HG03460 (cell line): ENCODE data around the gene PPP4R1.
"Not testable (repeated sequence)": the region's sequence is repeated elsewhere in the genome, so short reads cannot be mapped to it uniquely, and the experiment has no call there.

Experiments used
- ATAC-seq: cut with Tn5 transposase; IDR thresholded peaks from one replicate; pipeline ENCODE4 v1.9.1; 2021; ENCODE audit not compliant: unreplicated experiment

The PPP4R1 gene, protein sequence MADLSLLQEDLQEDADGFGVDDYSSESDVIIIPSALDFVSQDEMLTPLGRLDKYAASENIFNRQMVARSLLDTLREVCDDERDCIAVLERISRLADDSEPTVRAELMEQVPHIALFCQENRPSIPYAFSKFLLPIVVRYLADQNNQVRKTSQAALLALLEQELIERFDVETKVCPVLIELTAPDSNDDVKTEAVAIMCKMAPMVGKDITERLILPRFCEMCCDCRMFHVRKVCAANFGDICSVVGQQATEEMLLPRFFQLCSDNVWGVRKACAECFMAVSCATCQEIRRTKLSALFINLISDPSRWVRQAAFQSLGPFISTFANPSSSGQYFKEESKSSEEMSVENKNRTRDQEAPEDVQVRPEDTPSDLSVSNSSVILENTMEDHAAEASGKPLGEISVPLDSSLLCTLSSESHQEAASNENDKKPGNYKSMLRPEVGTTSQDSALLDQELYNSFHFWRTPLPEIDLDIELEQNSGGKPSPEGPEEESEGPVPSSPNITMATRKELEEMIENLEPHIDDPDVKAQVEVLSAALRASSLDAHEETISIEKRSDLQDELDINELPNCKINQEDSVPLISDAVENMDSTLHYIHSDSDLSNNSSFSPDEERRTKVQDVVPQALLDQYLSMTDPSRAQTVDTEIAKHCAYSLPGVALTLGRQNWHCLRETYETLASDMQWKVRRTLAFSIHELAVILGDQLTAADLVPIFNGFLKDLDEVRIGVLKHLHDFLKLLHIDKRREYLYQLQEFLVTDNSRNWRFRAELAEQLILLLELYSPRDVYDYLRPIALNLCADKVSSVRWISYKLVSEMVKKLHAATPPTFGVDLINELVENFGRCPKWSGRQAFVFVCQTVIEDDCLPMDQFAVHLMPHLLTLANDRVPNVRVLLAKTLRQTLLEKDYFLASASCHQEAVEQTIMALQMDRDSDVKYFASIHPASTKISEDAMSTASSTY

DNA sequence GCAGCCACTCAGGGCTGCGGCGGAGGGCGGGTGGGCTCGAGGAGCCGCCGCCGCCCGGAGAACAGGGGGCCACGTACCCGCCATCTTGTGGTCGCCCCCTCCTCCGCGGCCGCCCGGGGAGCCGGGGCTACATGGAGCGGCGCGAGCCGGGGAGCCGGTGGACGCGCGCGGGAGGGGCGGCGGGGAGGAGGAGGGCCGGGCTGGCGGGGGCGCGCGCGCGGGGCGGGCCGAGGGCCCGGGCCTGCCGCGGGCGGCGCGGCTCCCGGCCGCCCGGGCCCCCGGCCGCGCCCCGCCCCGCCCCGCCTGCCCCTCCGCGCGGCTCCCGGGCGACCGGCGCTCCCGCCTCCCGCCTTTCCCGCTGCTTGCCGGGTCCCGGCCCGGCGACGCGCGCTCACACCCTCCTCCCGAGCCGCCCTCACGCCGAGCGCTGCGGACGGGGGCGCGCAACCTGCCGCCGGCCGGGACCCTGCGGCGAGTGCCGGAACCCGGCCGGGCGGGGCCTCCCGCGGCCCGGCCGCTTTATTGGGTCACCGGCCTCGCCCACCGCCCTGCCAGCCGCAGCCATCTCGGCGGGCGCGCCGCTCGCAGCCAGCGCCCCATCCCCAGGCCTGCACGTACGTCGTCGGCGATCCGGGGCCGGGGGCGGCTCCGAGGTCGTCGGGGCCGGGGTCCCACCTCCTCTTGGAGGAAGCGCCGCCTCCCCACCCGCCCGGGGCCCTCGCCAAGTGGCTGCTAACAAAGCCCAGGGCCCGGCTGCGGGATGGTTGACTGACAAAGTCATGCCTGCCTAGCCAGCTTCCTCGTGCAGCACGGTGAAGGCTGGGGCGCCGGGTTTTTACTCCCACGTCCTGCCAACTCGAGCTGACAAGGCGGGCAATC is at the start of gene PPP4R1:
TSS of gene PPP4R1 (minus strand) at position 159 of the 879 bp plus-strand sequence. CDS start at position 84, 75 bp downstream.
- ATAC-seq = peak; percentile 37

DNA sequence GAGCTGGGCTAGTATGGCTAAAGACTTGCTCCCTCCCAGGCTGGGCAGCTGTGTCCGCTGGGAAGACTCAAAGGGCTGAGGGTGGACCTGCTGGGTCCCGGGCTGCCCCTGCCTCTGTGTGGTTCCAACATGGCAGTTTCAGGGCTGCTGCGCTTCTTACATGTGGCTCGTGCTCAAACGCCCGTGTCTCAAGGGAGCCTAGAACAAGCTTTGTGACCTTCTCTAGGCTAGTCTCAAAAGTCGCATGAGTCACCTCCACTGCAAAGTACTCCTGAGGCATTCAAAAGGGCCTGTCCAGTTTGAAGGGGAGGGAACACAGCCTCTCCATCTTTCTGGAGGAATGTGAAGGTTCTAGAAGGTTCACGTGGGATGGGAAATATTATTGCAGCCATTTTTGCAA is 49.0 kb upstream of the PPP4R1 start:
- ATAC-seq = no peak

DNA sequence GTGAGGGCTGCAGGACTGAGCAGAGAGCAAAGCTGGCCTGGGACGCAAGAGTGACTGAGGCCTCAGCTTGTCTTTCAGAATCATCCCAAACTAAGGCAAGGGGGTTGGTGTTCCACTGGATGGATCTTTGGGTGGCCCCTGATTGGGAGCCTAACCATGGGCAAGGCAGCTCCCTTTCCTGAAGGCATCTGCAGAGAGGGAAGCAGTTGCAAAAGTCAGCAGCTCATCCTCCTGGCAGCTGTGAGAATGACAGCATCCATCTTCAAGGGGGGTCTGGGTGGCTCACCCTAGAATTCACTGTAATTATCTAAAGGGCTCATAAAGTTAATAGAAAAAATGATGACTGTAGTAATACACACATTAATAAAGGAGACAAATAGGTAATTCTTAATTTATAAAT is 47.2 kb upstream of the PPP4R1 start:
- ATAC-seq = no peak

DNA sequence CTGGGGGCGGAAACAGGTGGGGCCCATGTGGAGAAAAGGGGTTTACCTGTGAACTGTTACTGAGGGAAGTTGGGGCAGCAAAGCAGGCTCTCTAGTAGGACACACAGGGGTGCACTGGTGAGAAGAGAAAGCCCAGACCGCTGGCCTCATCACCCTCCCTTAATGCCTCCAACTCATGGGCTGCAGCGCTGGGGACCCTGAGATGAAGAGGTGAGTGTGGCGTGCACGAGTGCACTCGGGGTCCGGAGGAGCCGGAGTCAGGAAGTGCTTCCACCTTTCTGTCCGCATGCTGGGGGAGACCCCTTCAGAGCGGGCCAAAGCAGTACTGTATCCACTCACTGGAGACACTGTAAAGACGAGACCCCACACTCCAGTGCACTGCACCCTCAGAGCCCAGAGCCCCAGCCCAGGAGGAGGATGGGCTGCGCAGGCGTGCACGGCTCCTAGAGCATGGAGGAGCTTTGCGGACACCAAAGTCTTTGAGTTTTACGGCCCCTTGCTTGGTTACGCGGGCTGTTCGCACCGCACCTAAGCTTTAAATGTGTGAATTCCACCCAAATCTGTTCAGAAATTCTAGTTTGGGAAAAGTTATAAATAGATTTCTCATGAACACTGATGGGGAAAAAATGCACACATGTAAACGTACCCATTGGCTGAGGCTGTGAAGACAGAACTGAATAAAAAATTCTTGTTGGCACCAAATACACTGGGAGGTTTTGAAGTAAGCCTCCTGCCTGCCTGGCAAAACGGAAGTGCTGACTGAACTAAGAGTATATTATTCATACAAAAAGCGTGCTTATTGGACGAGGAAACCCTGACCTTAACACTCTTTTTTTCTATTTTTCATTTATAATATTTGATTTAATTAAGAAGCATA is 45.4 kb upstream of the PPP4R1 start:
- ATAC-seq = no peak

DNA sequence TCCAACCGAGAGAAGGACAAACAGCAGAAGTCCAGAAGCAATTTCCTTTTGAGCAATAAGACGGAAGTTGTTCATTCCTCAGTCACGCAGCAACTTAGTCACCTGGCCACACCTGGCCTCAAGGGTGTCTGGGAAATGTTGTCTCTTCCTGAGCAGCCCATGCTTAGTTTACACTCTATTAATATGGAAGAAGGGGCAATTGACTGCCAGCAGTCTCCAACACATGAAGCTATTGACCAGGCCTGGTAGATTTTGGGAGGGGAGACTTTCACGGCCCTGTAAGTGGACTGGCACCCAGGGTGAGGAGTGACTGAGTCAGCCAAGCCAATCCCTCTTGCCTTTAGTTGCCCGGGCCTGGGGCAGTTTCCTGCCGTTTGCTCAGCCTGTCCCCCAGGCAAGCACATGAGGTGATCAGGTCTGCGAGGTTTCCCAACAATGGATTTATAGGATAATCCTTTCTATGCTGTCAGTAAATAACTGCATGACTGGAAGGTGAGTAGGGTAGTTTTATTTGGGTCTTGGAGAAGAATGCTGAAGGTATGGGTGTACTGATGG is 43.8 kb upstream of the PPP4R1 start:
- ATAC-seq = no peak

DNA sequence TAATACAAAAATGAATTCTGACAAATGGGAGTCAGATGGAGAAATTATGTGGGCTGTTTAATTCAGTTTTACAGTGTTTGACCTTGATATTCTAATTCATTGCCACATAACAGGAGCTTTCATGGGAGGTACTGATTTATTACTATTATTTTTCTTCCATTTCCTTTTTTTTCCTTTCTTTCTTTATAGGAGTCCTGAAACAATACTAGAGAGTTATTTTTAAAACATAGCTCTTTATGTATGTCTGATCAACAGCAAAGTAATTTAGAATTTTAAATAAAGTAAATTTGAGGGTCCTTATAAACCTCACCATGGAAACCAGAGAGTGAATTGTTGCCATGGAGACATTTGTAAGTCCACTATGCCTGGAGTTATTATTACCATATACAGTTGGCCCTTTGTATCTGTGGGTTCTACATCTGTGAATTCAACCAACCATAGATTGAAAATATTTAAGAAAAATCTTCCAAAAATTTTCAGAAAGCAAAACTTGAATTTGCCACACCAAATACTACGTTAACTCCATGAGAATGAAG is 40.9 kb upstream of the PPP4R1 start:
- no peak for ATAC-seq

DNA sequence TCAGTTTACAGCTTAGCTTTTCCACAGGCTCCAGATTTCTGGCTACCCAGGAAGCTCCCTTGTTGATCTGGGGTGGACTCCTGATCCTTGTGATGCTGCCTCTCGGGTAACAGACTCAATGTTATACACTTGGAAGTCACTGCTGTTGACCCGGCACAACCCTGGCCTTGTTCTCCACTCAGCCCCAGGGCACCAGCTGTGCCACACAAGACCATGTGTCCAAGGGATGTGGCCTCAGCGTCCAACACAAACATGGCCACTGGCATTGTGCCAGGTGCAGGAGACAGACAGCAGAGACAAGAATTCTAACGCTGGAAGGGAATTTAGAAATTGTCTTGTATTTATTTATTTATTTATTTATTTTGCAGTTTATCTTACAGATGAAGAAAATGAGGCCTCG is 39.0 kb upstream of the PPP4R1 start:
- no peak for ATAC-seq

DNA sequence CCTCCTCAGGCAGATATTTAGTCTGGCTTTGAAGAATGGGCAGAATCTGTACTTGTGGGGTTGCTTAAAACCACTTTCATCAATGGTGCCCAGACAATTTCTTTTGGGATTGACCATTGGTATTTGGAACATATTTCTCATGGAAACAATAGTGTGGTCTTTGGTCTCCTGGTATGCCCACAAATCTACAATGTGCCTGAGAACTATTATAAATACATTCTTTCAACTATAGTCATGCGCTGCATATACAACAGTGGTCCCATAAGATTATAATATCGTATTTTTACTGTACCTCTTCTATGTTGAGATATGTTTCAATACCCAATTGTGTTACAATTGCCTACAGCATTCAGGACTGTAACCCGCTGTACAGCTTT is 34.8 kb upstream of the PPP4R1 start:
- ATAC-seq = no peak

DNA sequence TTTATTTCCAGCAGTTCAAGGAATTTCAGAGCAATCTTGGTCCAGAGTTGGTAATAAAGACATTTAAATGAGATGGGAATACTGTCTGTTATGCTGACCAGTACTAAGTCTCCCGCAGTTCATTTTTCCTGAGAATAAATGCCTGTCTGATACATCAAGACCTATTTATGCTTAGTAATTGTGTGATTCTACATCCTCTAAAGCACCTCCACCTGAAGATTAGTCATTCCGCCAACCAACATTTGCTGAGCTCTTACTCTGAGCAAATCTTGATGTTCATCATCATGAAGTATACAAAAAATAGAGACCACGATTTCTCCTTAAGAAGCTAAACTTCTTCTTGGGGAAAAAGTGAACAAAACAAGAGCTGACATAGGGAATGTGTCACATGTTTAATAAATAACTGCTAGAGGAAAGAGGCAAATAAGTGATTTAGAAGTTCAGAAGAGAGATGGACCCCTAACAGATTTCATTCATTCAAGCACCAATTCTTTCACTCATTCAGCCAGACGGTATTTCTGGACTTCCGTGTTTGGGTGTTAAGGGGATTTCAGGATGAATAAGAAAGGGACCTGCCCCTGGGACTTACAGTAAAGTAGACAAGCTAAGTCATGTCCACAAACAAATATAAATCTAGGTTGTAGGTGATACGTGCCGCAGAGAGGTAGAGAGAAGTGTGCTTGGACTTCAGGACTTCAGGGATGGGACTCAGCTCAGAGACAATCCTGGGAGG is 34.2 kb upstream of the PPP4R1 start:
- ATAC-seq = no peak

DNA sequence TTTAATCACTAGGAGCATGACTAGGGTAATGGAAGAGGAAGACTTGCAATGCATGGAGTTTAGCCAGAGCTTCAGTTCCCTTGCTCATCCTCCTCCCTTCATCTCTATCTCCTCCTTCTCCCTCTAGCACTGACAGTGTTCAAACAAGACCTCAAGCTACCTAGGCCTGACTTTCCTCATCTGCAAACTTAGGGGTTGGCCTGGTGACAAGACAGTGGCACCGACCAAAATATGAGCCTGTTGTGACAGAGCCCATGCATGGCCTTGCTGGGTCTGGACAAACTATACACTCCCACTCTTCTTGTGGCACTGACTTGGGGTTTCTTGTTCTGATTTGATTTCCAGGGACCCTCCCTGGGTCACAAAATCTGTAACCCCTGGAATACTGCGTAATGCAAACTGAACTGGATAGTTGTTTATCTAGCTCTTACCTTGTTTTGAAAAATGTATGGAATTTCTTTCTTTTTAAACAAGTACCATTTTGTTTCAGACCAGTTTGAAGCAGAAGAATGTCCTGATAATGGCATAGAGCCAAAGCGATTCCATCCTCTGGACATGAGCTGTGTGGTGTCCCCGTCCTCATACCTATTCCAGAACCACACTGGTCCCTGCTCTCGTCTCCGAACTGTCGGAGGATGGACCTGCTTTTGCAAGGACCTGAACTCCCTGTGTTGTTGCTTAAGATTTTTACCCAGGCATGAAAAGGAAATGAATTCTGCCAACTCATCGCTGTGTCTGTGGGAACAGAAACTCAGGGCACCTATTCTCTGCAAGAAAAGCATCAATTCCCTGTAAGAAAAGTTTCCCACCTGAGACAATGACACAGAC is 33.4 kb upstream of the PPP4R1 start:
- no peak for ATAC-seq

DNA sequence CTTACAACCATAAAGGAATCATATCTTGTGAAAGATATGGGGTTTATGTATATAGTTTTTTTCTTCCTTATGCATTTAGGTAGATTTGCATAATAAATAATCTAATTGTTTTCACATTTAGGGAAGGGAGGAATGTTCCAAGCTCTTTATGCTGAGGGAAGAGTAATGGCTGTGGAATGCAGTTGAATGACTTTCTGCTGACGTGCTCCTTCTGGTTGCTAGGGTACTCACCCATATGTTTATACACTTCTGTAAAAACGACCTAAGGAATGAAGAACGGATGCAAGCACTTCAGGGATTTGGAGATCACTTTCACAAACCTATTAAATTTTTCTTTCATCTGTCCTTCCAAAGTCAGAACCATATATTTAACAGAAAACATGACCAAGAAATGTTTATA is 29.2 kb upstream of the PPP4R1 start:
- no peak for ATAC-seq

DNA sequence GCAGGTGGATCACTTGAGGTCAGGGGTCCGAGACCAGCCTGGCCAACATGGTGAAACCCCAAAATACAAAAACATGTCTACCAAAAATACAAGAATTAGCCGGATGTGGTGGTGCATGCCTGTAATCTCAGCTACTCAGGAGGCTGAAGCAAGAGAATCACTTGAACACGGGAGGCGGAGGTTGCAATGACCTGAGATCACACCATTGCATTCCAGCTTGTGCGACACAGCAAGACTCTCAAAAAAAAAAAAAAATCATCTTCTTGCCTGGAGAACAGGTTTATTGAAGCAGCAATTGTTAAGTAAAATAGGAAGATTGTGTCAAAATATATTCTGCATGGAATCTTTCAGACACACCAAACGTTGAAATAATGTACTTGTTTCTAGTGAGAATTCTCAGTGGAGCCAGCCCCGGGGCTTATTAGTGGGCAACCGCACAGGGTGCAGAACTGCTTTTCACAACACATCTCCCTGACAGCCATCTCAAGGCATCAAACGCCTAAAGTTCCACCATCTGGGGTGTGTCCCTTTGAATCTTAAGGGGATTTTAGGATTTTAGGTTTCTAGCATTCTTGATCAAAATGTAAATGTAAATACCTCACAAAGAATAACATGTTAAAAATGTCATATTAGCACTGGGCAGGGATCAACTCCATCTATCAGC is 28.6 kb upstream of the PPP4R1 start:
- ATAC-seq = no peak

DNA sequence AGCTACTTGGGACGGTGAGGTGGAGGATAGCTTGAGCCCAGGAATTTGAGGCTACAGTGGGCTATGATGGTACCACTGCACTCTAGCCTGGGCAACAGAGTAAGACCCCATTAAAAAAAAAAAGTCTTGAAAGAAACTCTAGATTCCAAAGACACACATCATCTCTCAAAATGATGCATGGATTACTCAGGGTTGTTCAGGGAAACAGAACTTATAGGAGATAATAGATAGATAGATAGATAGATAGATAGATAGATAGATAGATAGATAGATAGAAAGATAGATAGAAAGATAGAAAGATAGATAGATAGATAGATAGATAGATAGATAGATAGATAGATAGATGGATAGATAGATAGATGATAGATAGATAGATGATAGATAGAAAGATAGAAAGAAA is 26.7 kb upstream of the PPP4R1 start:
- ATAC-seq = not testable (repeated sequence)

DNA sequence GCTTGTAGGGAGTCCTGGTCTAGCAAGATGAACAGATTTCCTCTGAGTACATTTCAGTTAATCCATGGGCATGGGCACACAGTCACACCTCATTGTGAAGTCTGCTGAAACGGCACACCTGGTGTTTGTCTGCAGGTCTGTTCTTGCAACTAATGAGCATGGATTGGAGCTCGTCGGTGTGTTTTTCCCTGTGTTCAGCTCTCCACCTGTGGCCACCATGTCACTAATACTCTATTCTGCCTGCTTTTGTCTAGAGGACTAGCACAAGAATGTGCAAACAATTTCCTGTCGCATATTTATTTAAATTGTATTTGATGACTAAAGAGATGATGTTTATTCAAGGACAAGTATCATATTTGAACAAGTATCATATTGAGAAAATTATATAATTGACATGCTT is 24.5 kb upstream of the PPP4R1 start:
- ATAC-seq = no peak

DNA sequence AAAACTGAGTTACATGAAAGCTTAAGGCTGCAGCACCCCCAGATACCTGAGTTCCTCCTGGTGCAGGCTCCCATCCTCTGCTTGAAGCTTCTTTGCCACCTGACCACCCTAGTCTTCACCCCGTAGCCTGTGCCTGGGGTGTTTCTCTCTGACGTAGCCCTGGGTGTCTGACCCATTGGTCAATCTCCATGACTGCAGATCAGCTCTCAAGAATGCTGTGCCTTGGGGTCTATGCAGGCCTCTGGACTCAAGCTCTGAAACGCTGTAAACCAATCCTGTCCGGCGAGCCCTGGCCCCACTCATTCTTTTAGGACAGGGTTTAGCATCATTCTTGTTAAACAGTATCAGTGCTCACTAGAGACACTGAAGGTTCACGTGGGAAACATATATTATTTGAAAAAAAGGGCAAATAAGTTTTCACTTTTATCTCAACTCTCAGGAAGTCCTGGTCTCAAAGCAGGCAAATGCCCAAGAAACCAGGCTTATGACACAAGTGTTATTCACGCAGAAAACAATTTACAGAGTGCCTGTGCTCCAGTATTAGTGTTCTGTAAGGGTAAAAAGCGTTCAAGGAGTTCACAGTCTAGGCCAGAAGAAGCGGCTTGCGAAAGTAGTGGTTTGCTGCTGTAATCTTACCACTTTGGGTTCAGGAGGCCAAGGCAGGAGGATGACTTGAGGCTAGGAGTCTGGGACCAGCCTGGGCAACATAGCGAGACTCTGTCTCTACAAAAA is 22.8 kb upstream of the PPP4R1 start:
- ATAC-seq = no peak

DNA sequence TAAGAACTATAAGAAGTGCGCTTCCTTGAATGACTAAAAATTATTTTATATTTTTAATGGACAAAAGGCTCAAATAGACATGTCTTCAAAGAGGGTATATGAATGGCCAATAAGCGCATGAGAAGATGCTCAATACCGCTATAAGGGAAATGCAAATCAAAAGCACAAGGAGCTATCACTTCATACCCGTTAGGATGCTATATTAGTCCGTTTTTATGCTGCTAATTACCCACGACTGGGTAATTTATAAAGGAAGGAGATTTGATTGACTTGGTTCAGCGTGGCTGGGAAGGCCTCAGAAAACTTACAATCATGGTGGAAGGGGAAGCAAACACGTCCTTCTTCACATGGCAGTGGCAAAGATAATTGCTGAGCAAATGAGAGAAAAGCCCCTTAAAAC is 20.5 kb upstream of the PPP4R1 start:
- no peak for ATAC-seq
